Tibial nerve (tissue), 4 donors: Measurements from ENCODE around the gene BLID. TPM values are rescaled to one million over a fixed set of nuclear protein-coding genes. Genes with fewer than 3 reads are reported as not detected.
A peak's percentile ranks its signal among the peaks of the same experiment; 100 is the strongest.

Experiments
- DNase-seq, 2 donors: peaks; one replicate each; pipeline ENCODE4 v3.0.0-alpha.2; 2019; ENCODE audit warnings: low spot score in 2 of 2
- H3K27ac ChIP-seq, 4 donors: fragments of 200-600 bp; sonication (generic) in 3 of 4; one replicate each; pipeline ENCODE4 v1.5.1; 2017 to 2019; ENCODE audit warnings: mild to moderate bottlenecking in 1 of 4
- H3K27me3 ChIP-seq, 2 donors: fragments of 200-600 bp; sonication (generic) in 1 of 2; one replicate each; pipeline versions ENCODE4 v1.5.1 to v1.6.0; 2017 to 2019
- H3K36me3 ChIP-seq, 3 donors: fragments of 200-600 bp; sonication (generic); one replicate each; pipeline ENCODE4 v1.5.1; 2018 to 2019
- H3K4me1 ChIP-seq, 4 donors: fragments of 200-600 bp; sonication (generic) in 3 of 4; one replicate each; pipeline ENCODE4 v1.5.1; 2017 to 2019
- H3K4me3 ChIP-seq, 4 donors: fragments of 200-600 bp; sonication (generic) in 3 of 4; one replicate each; pipeline ENCODE4 v1.5.1; 2017 to 2019; ENCODE audit warnings: mild to moderate bottlenecking in 1 of 4, moderate library complexity in 1 of 4
- H3K9me3 ChIP-seq, 4 donors: fragments of 200-600 bp; sonication (generic) in 3 of 4; one replicate each; pipeline ENCODE4 v1.5.1; 2017 to 2019
- EP300 ChIP-seq, 2 donors: sonication (generic); formaldehyde crosslinking; IDR thresholded peaks; one replicate each; pipeline ENCODE4 v1.6.1; 2017; ENCODE audit warnings: antibody characterized with exemption in 2 of 2, mild to moderate bottlenecking in 1 of 2
- POLR2A ChIP-seq, 2 donors: fragments of 450-650 bp; IDR thresholded peaks; one replicate each; pipeline ENCODE4 v1.6.1; 2017; ENCODE audit warnings: antibody characterized with exemption in 2 of 2, mild to moderate bottlenecking in 2 of 2, moderate library complexity in 2 of 2
- WGBS, 2 donors: methylation state at CpG; one replicate each; pipeline ENCODE4 v1.1.5; 2018; 5-methylcytosine and 5-hydroxymethylcytosine counted together
- small RNA-seq: library from RNA; depleted of rRNA; stranded (forward); fragments of <200 nt; gene quantifications from one replicate; pipeline ENCODE3, GENCODE V24; 2016
- total RNA-seq, 4 donors: library from RNA; depleted of rRNA; stranded (reverse); fragments of >200 nt; gene quantifications; one replicate each; pipeline ENCODE4 v1.1.0, GENCODE V29; 2016
- TF ChIP-seq, protein P1 (sequence below), 5 experiments: fragments of 200-600 bp in 3 of 5; fragments of 450-650 bp in 2 of 5; sonication (generic) in 3 of 5; IDR thresholded peaks; one replicate each; pipeline ENCODE4 v1.5.1; 2016 to 2019; ENCODE audit warnings: antibody characterized with exemption in 5 of 5, mild to moderate bottlenecking in 3 of 5, moderate library complexity in 2 of 5

Gene BLID
- total RNA-seq, 4 donors from 2014 or later: 1.7 to 7.0 (median 4.8) TPM

DNA sequence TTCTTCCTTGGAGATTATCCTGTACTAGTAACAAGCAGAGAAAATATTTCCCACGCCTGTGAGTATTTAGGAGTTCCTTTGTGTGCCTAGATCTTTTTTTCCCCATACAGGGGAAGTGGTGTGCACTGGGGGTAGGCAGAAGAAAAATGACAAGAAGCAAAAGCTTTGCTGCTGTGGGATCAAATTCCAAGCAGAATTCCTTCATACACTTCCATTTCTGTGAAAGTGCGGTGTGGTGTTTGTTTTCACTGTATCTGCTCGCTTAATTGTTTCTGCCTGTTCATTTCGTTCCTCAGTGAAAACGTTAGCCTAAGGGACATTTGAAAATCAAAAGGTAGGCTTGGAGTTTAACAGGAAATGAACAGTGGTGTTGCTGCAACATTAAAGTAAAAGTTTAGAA lies 47.9 kb downstream of the BLID start:
- H3K4me1 ChIP-seq: peaks cover 0 to 47% (median 8%) of the 10 kb centered on the region in 4 donors
- H3K27me3 ChIP-seq: no peaks in the 10 kb centered on the region
- DNase-seq: no peak
- peak overlapping the region in 2 of 4 donors; percentile 67 to 68 for H3K27ac ChIP-seq
- no peak overlapping the region for H3K4me3 ChIP-seq
- 15 to 22% methylated on average over 5 of the region's 5 CpGs for WGBS, 2 donors
- H3K36me3 ChIP-seq: peaks cover 0 to 6% (median 0%) of the 10 kb centered on the region in 3 donors
- peaks cover 0 to 6% (median 0%) of the 10 kb centered on the region in 4 donors for H3K9me3 ChIP-seq
- TF ChIP-seq EP300 (IDR thresholded peaks at IDR 0.05): no peak
- TF ChIP-seq POLR2A (IDR thresholded peaks at IDR 0.05): no peak
- TF ChIP-seq, protein P1, sequence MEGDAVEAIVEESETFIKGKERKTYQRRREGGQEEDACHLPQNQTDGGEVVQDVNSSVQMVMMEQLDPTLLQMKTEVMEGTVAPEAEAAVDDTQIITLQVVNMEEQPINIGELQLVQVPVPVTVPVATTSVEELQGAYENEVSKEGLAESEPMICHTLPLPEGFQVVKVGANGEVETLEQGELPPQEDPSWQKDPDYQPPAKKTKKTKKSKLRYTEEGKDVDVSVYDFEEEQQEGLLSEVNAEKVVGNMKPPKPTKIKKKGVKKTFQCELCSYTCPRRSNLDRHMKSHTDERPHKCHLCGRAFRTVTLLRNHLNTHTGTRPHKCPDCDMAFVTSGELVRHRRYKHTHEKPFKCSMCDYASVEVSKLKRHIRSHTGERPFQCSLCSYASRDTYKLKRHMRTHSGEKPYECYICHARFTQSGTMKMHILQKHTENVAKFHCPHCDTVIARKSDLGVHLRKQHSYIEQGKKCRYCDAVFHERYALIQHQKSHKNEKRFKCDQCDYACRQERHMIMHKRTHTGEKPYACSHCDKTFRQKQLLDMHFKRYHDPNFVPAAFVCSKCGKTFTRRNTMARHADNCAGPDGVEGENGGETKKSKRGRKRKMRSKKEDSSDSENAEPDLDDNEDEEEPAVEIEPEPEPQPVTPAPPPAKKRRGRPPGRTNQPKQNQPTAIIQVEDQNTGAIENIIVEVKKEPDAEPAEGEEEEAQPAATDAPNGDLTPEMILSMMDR (IDR thresholded peaks at IDR 0.05): no peak

Small RNA genes lying within 50 kb of the gene (small RNA-seq; reads per million reads assigned to genes)
- 1,102 reads per million, percentile 98 among the genes with 10 or more reads in this experiment for gene MIR100
- gene MIR125B1: 117 reads per million, percentile 96 among the genes with 10 or more reads in this experiment
- 7.0 reads per million, percentile 87 among the genes with 10 or more reads in this experiment for gene MIRLET7A2
